Keratinocyte (primary cell): ENCODE data around the gene FBN1. TPM values are rescaled to one million over a fixed set of nuclear protein-coding genes. Genes with fewer than 3 reads are reported as not detected.
A peak's percentile ranks its signal among the peaks of the same experiment; 100 is the strongest.

Experiments
- DNase-seq: peaks from one replicate; pipeline ENCODE4 v3.0.0-alpha.2; 2011; ENCODE audit warnings: low read depth, missing footprints, low spot score
- FAIRE-seq: peaks from 2 replicates; lab custom pipeline; 2011; peaks lifted over from hg19 to GRCh38; lab: Jason Lieb, UNC
- H2AFZ ChIP-seq: 2 replicates; pipeline ENCODE4 v1.6.0; 2012; ENCODE audit warnings: low read length, control low read depth, inconsistent platforms; ENCODE audit not compliant: control insufficient read depth
- H3K27ac ChIP-seq: 2 replicates; pipeline ENCODE4 v1.5.1; 2011; ENCODE audit warnings: low read length; ENCODE audit not compliant: control insufficient read depth, insufficient read depth
- H3K27me3 ChIP-seq: 3 replicates; pipeline ENCODE4 v1.6.0; 2011; ENCODE audit warnings: low read length; ENCODE audit not compliant: control insufficient read depth, insufficient read depth; ENCODE audit errors: extremely low read depth
- H3K36me3 ChIP-seq, 2 experiments: 2 replicates in 1 of 2; 3 replicates in 1 of 2; pipeline ENCODE4 v1.5.1; 2011; ENCODE audit warnings: low read length in 2 of 2, mild to moderate bottlenecking in 1 of 2; ENCODE audit not compliant: control insufficient read depth in 2 of 2, insufficient read depth in 2 of 2; ENCODE audit errors: extremely low read depth in 1 of 2
- H3K4me1 ChIP-seq: 3 replicates; pipeline ENCODE4 v1.5.1; 2011; ENCODE audit warnings: low read length; ENCODE audit not compliant: control insufficient read depth, insufficient read depth; ENCODE audit errors: extremely low read depth
- H3K4me2 ChIP-seq: 3 replicates; pipeline ENCODE4 v1.6.0; 2011; ENCODE audit warnings: low read depth, low read length; ENCODE audit not compliant: control insufficient read depth, insufficient read depth; ENCODE audit errors: extremely low read depth
- H3K4me3 ChIP-seq, 3 experiments: fragments of 200-600 bp in 1 of 3; sonication (generic) in 1 of 3; 2 replicates in 2 of 3; 3 replicates in 1 of 3; pipeline ENCODE4 v1.5.1; 2011 to 2016; ENCODE audit warnings: low read length in 3 of 3, mild to moderate bottlenecking in 3 of 3, control low read depth in 2 of 3, inconsistent platforms in 1 of 3, low read depth in 1 of 3, mixed read lengths in 1 of 3, mixed run types in 1 of 3, moderate library complexity in 1 of 3; ENCODE audit not compliant: control insufficient read depth in 2 of 3, insufficient read depth in 2 of 3; ENCODE audit errors: extremely low read depth in 1 of 3
- H3K79me2 ChIP-seq: 2 replicates; pipeline ENCODE4 v1.6.0; 2012; ENCODE audit warnings: low read length; ENCODE audit not compliant: control insufficient read depth, insufficient read depth
- H3K9ac ChIP-seq: 3 replicates; pipeline ENCODE4 v1.6.0; 2011; ENCODE audit warnings: low read length; ENCODE audit not compliant: control insufficient read depth, insufficient read depth; ENCODE audit errors: extremely low read depth
- H3K9me1 ChIP-seq: 3 replicates; pipeline ENCODE4 v1.6.0; 2011; ENCODE audit warnings: low read length; ENCODE audit not compliant: control insufficient read depth, insufficient read depth; ENCODE audit errors: extremely low read depth
- H3K9me3 ChIP-seq: 2 replicates; pipeline ENCODE4 v1.5.1; 2012; ENCODE audit warnings: low read depth, low read length; ENCODE audit not compliant: control insufficient read depth
- H4K20me1 ChIP-seq: 3 replicates; pipeline ENCODE4 v1.6.0; 2011; ENCODE audit warnings: low read length; ENCODE audit not compliant: control insufficient read depth, insufficient read depth; ENCODE audit errors: extremely low read depth
- EZH2 ChIP-seq: IDR thresholded peaks from one replicate; pipeline ENCODE4 v1.6.1; 2012; ENCODE audit warnings: inconsistent platforms, mild to moderate bottlenecking, low read length, moderate library complexity
- dilution Hi-C: fragments of 300-500 bp; cut with MboI; formaldehyde crosslinking; loops from one replicate; pipeline ENCODE4 v1.7.0; 2020; ENCODE audit warnings: low sequenced_read_pairs; ENCODE audit not compliant: extremely low pct_ligation_motif_present
- polyA plus RNA-seq, 5 experiments: library from polyadenylated mRNA; depleted of rRNA in 3 of 5; stranded (reverse) in 3 of 5; stranded (forward) in 1 of 5; unstranded in 1 of 5; fragments of >200 nt; gene quantifications; 1 replicate in 1 of 5; 2 replicates in 3 of 5; 3 replicates in 1 of 5; pipeline versions ENCODE4 v1.2.1 to v1.2.3, GENCODE V29; 2011 to 2012; ENCODE audit warnings: missing spikeins in 2 of 5, low read depth in 1 of 5, low replicate concordance in 1 of 5
- TF ChIP-seq, protein P1 (sequence below), 3 experiments: IDR thresholded peaks in 1 of 3; conservative IDR thresholded peaks in 1 of 3; optimal IDR thresholded peaks in 1 of 3; 2 replicates in 2 of 3; 3 replicates in 1 of 3; pipeline versions ENCODE3 to v1.5.1; 2011; ENCODE audit warnings: low read length in 3 of 3, mild to moderate bottlenecking in 3 of 3, moderate library complexity in 2 of 3, control low read depth in 1 of 3, inconsistent platforms in 1 of 3; ENCODE audit not compliant: insufficient read depth in 2 of 3; ENCODE audit errors: extremely low read depth in 1 of 3

FBN1 gene
- polyA plus RNA-seq, 1 donor (not counting 4 experiments of a cell fraction or from before 2014, with no cell fraction given) = 3.5 TPM

DNA sequence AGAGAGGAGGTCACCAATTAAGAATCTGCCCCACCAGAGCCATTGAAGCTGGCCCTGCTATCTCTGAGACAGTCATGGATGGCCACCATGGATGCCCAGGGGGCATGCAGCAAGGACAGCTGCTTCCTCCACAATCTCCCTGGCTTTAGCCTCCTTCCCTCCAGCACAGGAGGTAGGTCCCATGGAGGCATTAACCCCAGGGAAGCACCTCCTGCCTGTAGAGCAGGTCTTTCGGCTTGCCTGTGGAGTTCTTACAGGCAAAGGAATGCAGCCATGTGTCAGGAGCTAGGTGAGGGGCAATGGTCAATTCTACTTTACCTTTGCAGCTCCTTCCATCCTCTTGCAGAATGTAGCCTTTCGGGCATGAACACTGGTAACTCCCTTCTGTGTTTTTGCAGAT, 220.5 kb downstream of the FBN1 start:
- no peaks in the 10 kb centered on the region for H3K79me2 ChIP-seq

DNA sequence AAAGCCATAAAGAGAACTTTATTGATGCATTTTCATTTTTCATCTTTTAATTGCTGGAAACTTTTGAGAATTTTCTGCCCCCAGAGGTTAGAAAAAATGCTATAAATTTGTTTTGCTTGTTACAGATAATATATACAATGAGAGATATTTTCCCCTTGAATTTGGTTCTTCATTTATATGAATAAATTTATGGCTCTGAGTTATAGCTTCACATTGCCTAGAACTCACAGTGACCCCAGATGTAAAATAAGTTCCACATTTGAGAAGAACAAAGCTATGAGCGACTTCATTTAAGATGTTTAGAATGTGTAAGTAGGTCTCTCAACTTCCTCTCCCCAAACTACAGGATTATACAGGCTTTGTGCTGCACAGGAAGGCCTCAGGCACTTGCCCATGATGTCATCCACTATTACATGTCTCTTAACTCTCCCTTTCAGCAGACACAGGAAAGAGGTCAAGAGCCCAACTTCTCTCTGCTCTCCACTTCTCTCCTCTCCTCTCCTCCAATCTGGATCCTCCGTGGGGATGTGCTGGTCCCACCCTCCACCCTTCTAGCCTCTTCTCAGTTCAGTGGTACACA, 221.5 kb downstream of the FBN1 start:
- no peaks in the 10 kb centered on the region for H4K20me1 ChIP-seq
- H2AFZ ChIP-seq = no peak overlapping the region
- H3K9me1 ChIP-seq = no peaks in the 10 kb centered on the region
- peak; percentile 93 for FAIRE-seq
- H3K27ac ChIP-seq = peak overlapping the region; percentile 39
- H3K36me3 ChIP-seq = no peaks in the 10 kb centered on the region
- H3K4me3 ChIP-seq = no peak overlapping the region
- H3K9ac ChIP-seq = no peak overlapping the region
- H3K27me3 ChIP-seq = no peaks in the 10 kb centered on the region
- no peaks in the 10 kb centered on the region for H3K9me3 ChIP-seq
- dilution Hi-C loops = no loop called here
- DNase-seq = no peak
- H3K4me1 ChIP-seq = peaks cover 32% of the 10 kb centered on the region
- TF ChIP-seq, protein P1, sequence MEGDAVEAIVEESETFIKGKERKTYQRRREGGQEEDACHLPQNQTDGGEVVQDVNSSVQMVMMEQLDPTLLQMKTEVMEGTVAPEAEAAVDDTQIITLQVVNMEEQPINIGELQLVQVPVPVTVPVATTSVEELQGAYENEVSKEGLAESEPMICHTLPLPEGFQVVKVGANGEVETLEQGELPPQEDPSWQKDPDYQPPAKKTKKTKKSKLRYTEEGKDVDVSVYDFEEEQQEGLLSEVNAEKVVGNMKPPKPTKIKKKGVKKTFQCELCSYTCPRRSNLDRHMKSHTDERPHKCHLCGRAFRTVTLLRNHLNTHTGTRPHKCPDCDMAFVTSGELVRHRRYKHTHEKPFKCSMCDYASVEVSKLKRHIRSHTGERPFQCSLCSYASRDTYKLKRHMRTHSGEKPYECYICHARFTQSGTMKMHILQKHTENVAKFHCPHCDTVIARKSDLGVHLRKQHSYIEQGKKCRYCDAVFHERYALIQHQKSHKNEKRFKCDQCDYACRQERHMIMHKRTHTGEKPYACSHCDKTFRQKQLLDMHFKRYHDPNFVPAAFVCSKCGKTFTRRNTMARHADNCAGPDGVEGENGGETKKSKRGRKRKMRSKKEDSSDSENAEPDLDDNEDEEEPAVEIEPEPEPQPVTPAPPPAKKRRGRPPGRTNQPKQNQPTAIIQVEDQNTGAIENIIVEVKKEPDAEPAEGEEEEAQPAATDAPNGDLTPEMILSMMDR (optimal IDR thresholded peaks at IDR 0.05 in 1 of 3, IDR thresholded peaks at IDR 0.05 in 1 of 3, conservative IDR thresholded peaks at IDR 0.05 in 1 of 3; ENCODE audit: extremely low read depth in 1 of 3, insufficient read depth in 2 of 3, low read length in 3 of 3) = no peak
- TF ChIP-seq EZH2 = no peak
- H3K79me2 ChIP-seq = no peaks in the 10 kb centered on the region
- H3K4me2 ChIP-seq = peak overlapping the region; percentile 55

More for the DNA sequence above, 220.5 kb downstream of the FBN1 start:
- no peak overlapping the region for H3K27ac ChIP-seq
- no peaks in the 10 kb centered on the region for H3K9me3 ChIP-seq
- H3K4me2 ChIP-seq = no peak overlapping the region
- no peak for DNase-seq
- H3K4me1 ChIP-seq = peaks cover 32% of the 10 kb centered on the region
- no peaks in the 10 kb centered on the region for H3K36me3 ChIP-seq
- no peak for FAIRE-seq
- no peak overlapping the region for H3K9ac ChIP-seq
- dilution Hi-C loops = no loop called here
- H3K27me3 ChIP-seq = no peaks in the 10 kb centered on the region
- H2AFZ ChIP-seq = no peak overlapping the region
- no peaks in the 10 kb centered on the region for H4K20me1 ChIP-seq
- no peak overlapping the region for H3K4me3 ChIP-seq
- TF ChIP-seq, protein P1 (optimal IDR thresholded peaks at IDR 0.05 in 1 of 3, IDR thresholded peaks at IDR 0.05 in 1 of 3, conservative IDR thresholded peaks at IDR 0.05 in 1 of 3; ENCODE audit: extremely low read depth in 1 of 3, insufficient read depth in 2 of 3, low read length in 3 of 3) = no peak
- no peak for TF ChIP-seq EZH2
- H3K9me1 ChIP-seq = no peaks in the 10 kb centered on the region
